NCI-H460 (cell line): ENCODE data around the gene MORF4L1. TPM values are rescaled to one million over a fixed set of nuclear protein-coding genes. Genes with fewer than 3 reads are reported as not detected.
"Not testable (repeated sequence)": the region's sequence is repeated elsewhere in the genome, so short reads cannot be mapped to it uniquely, and the experiment has no call there.

Experiments
- DNase-seq: peaks from one replicate; pipeline ENCODE4 v3.0.0-alpha.2; 2016; ENCODE audit warnings: low read depth; ENCODE audit errors: extremely low read depth
- polyA plus RNA-seq: library from polyadenylated mRNA; depleted of rRNA; stranded (reverse); fragments of >200 nt; gene quantifications from 2 replicates; pipeline ENCODE4 v1.2.3, GENCODE V29; 2014; cell fraction: nucleus; rRNA removed
- total RNA-seq: library from RNA; depleted of rRNA; stranded (reverse); fragments of >200 nt; shearing (Covaris generic); gene quantifications from 2 replicates; pipeline ENCODE4 v1.2.3, GENCODE V29; 2014; rRNA removed

The MORF4L1 gene, protein sequence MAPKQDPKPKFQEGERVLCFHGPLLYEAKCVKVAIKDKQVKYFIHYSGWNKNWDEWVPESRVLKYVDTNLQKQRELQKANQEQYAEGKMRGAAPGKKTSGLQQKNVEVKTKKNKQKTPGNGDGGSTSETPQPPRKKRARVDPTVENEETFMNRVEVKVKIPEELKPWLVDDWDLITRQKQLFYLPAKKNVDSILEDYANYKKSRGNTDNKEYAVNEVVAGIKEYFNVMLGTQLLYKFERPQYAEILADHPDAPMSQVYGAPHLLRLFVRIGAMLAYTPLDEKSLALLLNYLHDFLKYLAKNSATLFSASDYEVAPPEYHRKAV
- total RNA-seq = 142 and 162 TPM in 2 replicates
- polyA plus RNA-seq = 77.8 and 80.4 TPM in 2 replicates

GRCh38 chr15:78872155-78872971 lies at the start of gene MORF4L1:
Gene MORF4L1, plus strand, starts transcription at chr15:78872890. Its CDS starts 128 bp downstream, at chr15:78873018.
- peak; percentile 93 for DNase-seq

DNA sequence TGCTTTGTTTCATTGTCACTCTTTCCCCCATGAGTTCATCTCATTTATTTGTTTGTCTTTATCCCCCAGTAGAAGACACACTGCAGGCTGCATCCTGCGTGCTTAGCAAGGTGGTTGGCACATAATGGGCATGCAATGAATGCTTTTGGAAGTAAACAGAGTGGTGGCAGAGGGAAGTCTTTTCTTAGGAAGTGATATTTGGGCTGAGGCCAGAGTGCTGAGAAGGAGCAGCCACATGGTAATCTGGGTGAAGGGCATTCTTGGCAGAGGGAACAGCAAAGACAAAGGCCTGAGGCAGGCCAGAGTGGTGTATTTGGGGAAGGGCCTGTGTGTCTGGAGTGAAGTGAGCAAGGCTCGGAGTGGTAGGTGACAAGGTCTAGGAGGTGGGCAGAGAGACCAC lies 43.8 kb upstream of the MORF4L1 start:
- DNase-seq = no peak

DNA sequence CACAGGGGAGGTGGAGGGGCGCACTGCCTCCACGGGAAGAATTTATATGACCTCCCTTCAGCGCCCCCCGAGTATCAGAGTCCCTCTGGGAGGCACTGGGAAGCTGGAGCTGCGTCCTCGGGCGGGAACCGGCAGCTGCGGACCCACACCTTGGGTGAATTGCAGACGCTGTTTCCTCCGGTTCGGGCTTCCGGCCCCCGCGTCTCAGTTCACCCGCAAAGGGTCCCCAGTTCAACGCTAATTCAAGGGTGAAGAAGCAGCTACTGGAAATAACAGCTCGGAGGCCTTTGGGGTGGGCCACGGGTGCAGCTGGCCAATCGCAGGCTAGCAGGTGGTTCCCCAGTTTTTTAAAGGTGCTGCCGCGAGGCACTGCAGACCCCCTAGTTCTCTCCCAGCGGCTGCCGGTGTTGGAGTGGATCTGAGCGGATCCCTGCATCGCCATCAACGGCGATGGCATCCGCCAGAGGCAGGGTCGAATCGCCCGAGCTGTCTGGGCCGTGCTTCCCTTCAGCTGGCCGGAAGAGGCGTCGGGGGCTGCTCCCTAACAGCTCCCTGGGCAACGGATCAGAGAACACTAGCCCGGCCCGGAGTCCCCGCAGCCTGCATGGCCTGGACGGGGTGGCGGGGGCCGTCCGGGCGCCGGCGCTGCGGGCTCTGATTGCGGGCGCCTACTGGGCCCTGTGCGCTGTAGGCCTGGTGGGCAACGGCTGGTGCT lies 42.0 kb upstream of the MORF4L1 start:
- DNase-seq = no peak

- no peak for DNase-seq
Observed at GRCh38 chr15:78831229-78832207, 41.2 kb upstream of the MORF4L1 start.

GRCh38 chr15:78836333-78836732 lies 36.4 kb upstream of the MORF4L1 start:
- DNase-seq = no peak

GRCh38 chr15:78837131-78837530 lies 35.6 kb upstream of the MORF4L1 start:
- DNase-seq = no peak

GRCh38 chr15:78837543-78837942 lies 35.1 kb upstream of the MORF4L1 start:
- DNase-seq = no peak

GRCh38 chr15:78838489-78838888 lies 34.2 kb upstream of the MORF4L1 start:
- DNase-seq = no peak

DNA sequence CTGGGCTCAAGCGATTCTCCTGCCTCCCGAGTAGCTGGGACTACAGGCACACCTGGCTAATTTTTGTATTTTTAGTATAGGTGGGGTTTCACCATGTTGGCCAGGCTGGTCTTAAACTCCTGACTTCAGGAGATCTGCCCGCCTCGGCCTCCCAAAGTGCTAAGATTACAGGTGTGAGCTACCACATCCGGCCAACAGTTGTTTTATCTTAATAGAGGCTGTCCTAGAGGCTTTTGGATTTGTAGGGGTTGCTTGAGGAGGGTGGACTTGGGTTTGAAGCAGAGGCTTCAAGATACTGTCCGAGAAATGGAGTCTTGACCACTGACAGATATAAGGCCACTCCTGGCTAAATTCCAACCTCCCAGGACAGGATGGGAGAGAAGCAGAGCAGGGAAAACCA lies 33.5 kb upstream of the MORF4L1 start:
- DNase-seq = not testable (repeated sequence)

GRCh38 chr15:78840661-78841375 lies 31.9 kb upstream of the MORF4L1 start:
- no peak for DNase-seq

DNA sequence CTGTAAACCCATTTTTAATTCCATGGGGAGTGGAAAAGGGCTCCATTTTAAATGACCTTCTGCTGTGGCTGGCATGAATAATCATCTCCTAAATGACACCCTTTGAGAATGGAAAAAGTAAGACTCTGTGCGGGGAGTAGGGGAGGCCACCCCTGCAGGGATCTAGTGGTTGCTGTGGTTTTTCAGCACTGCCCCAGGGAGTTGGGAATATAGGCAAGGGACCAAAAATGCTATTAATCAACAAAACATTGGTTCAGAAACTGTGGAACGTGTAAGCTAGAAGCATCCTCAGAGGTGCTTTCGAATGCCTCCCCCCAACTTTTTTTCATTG lies 31.3 kb upstream of the MORF4L1 start:
- DNase-seq = no peak

DNA sequence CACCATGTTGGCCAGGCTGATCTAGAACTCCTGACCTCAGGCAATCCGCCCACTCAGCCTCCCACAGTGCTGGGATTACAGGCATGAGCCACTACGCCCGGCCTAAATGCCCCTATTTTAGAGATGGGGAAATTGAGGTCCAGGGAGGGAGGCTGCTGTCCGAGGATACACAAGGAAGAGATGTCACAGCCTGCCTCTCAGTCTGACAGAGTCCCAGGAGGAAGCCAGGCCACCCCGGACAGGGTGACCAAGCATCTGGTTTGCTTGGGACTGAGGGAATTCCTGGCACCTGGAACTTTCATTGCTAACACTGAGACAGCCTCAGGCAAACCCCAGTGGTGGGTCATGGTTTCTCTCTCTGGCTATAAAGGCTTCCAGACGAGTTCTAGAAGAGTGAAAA lies 30.8 kb upstream of the MORF4L1 start:
- DNase-seq = no peak

- DNase-seq = no peak
Observed at GRCh38 chr15:78842519-78842918, 30.2 kb upstream of the MORF4L1 start.

- DNase-seq = not testable (repeated sequence)
Observed at GRCh38 chr15:78846906-78847305, 25.8 kb upstream of the MORF4L1 start.

DNA sequence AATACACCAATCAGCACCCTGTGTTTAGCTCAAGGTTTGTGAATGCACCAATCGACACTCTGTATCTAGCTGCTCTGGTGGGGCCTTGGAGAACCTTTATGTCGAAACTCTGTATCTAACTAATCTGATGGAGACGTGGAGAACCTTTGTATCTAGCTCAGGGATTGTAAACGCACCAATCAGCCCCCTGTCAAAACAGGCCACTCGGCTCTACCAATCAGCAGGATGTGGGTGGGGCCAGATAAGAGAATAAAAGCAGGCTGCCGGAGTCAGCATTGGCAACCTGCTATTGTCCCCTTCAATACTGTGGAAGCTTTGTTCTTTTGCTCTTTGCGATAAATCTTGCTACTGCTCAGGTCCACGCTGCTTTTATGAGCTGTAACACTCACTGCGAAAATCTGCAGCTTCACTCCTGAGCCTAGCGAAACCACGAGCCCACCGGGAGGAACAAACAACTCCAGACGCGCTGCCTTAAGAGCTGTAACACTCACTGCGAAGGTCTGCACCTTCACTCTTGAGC lies 25.2 kb upstream of the MORF4L1 start:
- not testable (repeated sequence) for DNase-seq

DNA sequence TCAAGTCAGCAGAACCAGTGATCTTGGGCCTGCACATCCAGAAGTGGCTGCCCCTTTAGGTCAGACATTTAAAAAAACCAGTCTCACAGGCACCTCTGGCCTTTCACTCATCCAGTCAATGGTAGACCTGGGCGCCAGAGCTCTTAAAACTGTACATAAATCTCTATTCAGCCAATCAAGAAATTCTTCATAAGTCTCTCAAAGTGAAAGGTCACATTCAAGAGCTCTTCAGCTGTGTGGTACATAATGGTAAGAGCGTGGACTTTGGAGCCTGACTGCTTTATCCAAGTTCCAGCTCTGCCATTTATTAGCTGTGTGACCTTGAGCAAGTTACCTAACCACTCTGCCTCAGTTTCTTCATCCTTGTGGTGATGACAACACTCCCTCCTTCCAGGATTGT lies 22.3 kb upstream of the MORF4L1 start:
- DNase-seq = no peak

DNA sequence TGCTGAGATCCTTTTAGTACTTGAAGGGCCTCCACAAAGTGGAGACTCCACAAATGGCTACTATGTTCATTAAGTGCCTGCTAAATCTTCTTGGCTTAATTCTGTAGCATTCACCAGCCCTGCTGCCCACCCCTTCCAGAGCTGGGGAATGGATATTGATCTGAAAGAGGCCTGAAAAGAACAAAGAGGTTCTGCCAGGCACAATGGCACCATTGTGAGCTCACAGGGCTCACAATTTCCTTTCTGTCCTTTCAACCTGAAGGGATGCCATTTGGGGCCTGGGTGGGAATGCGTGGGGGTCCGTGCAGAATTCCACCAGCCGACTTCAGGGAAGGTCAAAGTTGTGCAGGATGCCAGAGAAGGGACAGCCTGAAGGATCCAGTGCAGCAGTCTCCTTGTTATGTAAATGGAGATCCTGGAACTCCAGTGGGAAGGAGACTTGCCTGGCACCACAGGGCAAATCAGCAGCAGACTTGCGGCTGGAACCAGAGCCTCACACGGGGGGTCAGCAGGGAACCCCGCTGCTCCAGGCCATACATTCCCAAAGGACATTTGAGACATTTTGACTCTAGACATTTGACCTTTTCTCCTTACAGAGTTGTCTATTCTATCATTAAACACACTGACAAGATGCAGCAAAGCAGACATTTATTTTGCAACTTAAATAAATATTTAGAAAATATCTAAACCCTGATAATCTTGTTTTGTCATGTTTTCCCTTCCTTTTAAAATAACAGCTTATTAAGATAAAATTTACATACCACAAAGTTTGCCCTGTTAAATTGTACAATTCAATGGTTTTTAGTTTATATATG lies 21.5 kb upstream of the MORF4L1 start:
- DNase-seq = no peak

DNA sequence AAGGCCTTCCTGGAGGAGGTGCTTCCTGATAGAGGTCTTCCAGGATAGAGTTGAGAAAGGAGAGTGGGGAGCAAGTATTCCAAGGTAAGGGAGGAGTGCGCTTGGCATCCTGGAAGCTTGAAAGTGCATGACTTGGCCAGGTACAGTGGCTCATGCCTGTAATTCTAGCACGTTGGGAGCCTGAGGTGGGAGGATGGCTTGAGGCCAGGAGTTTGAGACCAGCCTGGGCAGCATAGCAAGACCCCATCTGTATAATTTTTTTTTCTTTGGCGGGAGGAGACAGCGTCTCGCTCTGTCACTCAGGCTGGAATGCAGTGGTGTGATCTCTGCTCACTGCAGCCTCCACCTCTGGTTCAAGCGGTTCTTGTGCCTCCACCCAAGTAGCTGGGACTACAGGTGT lies 19.2 kb upstream of the MORF4L1 start:
- no peak for DNase-seq
